ENCODE results near the gene ATIC.
A peak's percentile ranks its signal among the peaks of the same experiment; 100 is the strongest.
"Not testable (repeated sequence)": the region's sequence is repeated elsewhere in the genome, so short reads cannot be mapped to it uniquely, and the experiment has no call there.

The ATIC gene

DNA sequence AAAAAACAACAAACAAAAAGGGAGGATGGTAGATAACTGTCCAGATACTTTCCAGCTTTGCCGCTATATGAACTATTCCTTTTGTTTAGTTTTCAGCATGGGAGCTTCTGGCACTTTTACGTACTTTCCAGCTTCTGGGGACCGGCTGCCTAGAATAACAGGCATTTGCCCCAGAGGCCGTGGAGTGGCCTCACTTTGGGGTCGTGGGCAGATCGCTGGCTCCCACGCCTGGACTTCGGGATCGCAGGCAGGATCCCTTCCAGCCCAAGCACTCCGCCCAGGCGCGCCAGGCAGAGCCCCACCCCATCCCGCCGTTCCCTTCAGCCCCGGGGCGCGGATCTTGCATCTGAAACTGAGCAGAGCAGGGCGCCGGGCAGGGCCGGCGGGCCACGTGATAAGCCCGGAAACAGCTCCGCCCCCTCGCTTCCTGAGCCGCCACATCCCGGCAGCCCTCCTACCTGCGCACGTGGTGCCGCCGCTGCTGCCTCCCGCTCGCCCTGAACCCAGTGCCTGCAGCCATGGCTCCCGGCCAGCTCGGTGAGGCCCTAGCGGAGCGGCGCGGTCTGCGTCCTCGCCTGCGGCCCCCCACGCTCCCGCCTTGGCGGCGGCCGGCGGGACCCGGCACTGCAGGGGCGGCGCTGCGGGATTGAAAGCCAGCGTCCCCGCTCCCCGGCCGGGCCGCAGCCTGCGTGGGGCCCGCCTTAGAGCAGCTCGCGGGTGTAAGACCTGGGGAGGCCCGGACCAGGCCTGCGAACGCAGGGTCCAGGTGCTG lies at the start of gene ATIC:
Gene ATIC (plus strand): TSS at position 435 of the 772 bp plus-strand sequence. CDS start 84 bp downstream, at position 519.
- peak; percentile 53 to 90 for DNase-seq

DNA sequence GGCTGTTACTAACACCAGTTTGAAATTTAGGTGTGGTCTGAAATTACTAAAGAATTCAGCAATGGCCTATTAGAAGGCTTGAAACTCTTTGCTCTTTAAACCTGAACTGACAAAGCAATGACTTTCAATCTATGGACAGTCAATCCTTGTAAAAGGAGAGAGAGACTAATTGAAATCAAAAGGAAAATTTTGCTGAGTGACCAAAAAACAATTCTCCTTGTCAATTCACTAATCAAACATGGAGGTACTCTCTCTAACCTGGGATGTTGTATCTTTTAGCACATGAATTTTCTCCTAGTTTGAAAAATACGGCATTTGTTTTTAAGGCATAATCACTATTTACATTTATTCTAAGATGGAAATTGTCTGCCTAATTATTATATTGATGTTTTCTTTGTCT lies 49.6 kb upstream of the ATIC start:
- DNase-seq: no peak

DNA sequence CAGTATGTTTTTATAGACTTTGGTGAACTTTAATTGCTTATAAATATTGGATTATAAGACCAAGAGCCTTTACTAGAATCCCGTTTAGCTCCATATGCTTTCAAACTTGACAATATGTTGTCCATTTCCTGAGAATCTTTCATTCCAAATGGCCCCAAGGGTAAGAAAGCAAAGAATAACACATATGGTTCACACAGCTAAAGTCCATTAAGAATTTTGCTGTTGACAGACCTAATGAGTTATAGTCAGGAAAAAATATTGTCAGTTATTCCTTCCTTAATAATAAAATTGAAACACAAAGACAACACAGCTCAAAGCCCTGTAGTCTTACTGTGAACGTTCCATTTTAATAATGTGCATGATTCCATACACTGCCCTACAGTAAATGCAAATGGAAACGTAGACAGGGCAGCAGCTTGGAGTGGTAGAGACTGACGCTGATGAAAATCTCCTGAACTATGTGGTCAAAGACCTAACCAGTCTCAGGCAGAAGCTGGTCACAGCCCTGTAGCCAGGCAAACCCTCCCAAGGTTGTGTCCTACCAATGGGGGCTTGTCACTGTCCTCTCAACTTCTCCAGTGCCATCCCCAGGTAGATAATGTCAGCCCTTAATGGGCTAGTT lies 49.0 kb upstream of the ATIC start:
- DNase-seq: no peak

DNA sequence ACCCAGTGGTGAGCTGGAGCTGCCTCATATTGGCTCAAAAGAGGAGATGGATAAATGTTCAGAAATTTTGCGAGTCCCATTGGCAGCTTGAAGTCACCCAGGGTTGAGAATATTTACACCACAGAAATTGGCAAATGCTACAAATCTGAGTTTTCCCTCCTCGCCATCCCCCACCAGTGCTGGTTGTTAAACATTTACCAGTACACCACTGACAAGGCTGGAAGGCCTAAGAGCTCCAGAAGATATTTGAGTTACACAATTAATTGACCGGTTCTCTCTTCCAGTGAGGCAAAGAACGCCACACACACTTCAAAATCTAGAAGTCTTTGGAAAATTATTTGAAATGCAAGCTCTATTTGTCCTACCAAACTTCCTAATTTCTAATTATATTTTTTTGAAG lies 47.5 kb upstream of the ATIC start:
- no peak for DNase-seq

DNA sequence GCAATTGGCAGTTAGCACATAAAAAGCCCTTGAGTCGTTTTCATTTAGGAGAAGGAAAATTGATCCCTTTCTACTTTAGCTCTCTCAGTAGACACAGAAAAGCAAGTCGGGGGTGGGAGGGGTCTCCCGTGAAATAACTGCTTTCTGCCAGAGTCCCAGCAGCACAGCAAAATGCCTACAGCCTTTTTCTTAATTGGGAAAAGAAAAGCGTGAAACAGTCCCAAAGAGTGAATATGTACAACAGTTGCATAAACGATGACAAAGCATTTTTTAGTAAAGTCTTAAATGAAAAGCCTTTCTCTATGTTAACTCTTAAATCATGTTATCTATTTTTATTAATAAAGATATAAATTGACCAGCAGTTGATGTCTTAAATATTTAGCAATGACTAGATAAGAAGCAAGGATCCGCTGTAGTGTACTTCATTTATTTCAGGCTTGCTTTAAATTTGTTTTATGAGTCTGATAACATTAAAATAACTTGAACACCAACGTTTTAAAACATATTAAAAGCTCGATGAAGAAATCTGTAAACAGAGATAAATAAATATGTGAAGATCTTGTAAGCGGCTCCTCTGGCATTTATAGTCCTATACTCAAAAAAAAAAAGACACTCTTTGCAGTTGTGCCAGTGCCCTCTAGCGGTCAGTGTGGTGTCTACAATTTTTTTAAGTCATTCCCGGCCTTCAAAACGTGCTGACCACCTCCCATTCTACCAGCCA lies 42.3 kb upstream of the ATIC start:
- DNase-seq: peak in 1 of 2 experiments; percentile 64

DNA sequence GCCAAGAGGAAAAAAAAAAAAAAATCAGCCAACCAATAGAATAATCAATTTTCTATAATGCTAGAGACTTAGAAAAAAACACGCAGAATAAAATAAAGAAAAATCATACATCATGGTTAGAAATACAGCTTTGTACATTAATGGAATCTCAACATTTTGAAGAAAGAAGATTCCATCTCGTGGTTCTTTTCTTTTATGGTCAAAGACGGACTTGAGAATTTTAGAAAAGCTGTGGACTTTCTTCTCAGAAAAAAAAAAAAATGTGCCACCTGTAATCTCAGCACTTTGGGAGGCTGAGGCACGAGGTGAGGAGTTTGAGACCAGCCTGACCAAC lies 41.8 kb upstream of the ATIC start:
- DNase-seq: no peak

DNA sequence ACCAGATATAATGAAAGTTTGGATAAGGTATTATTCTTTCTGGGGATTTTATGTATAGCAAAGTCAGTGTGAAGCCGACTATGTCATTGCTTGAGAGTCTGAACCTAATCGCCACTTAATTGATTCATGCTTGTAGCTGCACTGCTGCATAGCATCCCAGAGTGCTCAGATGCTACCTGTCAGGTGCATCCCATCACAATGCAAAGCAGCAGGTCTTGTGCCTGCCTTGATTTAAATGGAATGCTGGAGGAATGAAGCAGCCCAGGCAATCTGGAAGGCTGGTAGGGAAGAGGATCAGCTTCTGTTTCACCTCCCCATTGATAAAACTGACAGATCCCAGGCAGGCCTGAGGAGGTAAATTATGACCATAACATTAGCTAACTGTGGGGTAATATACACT lies 40.4 kb upstream of the ATIC start:
- no peak for DNase-seq

DNA sequence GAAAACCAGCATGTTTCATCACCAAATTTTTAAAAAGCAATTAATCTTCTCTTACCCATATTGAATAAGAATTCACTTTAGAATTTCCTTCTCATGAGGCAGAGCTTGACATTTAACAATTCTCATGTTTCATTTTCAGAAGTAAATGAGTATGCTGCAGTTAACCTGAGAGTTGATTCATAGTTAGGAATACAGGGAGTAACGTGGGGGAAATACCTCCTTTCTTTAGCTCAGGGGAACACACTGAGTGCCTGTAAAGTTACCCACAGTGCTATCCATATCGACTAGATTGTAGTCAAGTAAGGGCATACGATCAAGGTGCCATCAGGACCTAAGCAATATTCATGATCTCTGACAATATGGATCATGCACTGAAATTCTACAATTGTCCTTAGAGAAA lies 38.9 kb upstream of the ATIC start:
- no peak for DNase-seq

DNA sequence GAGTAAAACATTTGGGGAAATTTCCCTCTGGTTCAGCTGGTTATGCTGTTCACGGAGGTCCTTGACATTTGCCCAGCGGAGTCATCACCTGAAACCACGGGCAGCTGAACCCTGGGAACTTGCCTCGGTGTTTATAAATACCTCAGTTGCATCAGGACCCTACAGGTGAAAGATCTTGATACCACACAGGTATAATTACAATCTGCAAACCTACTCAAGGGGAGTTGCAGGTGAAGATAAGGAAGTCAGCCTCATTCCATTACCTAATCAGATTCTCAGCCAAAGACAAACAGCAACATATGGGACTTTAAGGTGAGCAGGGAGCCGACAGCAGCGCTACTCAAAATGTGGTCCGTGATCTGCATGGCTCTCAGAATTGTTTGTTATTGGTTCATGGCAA lies 37.0 kb upstream of the ATIC start:
- no peak for DNase-seq

DNA sequence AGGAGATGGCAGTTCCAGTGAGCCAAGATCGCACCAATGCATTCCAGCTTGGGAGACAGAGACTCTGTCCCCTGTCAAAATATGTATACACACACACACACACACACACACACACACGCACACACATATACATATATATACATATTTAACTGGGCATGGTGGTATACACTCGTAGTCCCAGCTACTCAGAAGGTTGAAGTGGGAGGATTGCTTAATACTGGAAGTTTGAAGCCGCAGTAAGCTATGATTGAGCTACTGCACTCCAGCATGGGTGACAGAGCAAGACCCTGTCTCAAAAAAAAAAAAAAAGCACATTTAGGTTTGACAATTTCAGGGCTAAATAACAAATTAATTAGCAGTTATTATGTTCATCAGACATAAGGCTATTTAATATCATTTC lies 36.0 kb upstream of the ATIC start:
- DNase-seq: no peak

DNA sequence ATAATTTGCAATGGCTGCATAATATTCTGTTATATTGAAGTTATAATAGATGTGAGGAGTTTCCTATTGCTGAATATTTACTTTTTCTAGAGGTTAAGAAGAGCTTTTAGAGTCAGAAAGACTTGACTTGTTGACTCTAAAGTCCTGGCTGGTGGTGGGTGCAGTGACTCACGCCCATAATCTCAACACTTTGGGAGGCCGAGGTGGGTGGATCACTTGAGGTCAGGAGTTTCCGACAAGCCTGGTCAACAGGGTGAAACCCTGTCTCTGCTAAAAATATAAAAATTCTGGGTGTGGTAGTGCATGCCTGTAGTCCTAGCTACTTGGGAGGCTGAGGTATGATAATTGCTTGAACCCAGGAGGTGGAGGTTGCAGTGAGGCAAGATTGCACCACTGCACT lies 33.9 kb upstream of the ATIC start:
- no peak for DNase-seq

DNA sequence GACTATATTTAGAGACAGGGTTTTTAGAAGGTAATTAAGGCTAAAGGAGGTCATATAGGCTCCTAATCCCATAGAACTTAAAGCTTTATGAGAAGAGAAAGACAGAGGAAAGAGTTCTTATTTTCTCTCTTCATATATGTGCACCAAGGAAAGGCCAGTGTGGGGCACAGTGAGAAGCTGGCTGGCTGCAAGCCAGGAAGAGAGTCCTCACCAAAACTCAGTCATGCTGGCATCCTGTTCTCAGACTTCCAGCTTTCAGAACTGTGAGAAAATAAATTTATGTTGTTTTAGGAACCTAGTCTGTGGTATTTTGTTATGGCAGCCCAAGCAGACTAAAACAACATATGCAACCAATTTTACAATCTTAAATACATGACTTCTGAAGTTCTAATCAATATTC lies 31.5 kb upstream of the ATIC start:
- DNase-seq: no peak

DNA sequence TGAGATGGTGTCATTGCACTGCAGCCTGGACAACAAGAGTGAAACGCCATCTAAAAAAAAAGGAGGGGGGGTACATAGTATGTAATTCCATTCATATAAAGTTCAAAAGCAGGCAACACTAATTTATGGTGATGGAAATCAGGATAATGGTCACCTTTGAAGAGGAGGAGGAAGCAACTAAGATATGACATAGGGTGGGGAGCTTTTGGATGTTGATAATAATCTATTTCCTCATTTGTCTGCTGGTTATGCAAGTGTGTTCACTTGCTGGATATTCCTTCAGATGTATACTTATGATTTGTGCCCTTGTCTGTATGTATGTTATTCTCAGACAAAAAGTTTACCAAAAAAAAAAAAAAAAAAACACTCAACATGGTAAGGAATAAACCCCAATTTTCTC lies 28.6 kb upstream of the ATIC start:
- DNase-seq: no peak

DNA sequence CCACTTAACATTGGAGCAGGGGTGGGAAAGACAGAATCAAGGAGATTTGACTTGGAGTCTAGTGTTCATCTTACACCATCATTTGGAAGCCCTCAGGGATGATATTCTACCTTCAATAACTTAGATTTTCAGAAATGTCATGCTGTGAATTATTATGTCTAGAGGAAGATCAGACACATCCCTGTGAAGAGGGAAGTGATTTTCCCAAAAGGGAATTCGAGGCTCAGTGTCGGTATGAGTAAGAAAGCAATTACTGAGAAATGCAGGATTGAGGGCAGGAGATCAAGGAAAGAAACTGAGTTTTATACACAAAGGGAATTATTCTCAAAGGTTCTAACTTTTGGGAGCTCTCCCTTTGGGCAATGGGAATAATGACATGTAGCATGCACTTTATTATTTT lies 25.6 kb upstream of the ATIC start:
- no peak for DNase-seq

DNA sequence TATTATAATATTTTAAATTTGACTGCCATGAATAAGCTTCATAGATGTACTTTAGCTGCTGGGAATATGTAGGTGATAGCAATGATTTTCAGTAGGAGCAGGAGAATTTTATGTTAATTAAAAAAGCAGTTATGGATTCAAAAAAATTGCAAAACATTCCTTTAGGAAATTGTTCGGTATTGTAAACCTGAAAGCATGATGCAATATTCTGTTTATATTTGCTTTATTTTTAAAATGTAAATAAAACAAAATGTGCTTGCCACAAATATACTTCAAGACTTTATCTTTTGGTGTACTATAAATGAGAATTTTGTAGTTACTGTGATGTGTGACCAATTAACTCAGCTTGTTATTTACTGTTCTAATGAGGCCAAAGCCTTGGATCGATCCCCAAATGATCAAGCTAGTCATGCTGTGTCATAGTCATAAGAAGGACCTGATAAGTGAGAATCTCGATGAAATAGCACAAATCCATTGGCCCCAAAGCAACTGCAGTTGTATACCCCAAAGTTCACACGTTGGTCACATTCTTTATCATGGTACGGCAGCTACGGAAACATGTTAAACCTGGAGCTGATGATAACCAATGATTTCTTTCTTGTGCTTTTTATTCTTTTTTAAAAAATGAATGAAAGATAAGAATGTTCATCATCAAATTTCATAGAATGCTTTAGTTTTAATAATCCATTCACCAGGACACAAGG lies 23.6 kb upstream of the ATIC start:
- DNase-seq: no peak

DNA sequence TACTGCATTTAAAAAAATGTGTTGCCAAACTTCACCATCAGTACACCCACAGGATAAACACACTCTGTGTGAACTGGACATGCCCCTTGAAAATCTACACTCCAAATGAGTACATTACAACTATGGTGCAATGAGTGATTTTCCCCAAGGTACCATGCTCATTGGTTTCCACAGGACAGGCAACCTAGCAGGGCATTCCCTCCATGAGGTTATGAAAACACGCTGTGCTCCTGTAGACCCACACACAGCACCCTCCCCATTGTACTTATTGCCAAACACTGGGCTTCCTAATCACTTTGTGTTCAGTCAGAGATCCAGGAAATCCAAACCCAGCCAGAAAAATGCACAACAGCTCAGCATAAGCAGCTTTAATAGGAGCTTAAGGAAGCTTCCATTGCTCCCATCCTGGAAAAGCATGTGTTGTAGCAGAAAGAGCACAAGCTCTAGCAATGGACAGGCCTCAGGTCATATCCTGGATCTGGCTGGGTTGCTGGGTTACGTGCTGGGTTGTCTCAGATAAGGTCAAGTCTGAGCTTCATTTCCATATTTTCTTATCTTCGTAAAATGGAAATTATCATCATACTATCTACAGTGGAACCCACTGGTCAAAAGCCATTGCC lies 20.8 kb upstream of the ATIC start:
- DNase-seq: no peak

DNA sequence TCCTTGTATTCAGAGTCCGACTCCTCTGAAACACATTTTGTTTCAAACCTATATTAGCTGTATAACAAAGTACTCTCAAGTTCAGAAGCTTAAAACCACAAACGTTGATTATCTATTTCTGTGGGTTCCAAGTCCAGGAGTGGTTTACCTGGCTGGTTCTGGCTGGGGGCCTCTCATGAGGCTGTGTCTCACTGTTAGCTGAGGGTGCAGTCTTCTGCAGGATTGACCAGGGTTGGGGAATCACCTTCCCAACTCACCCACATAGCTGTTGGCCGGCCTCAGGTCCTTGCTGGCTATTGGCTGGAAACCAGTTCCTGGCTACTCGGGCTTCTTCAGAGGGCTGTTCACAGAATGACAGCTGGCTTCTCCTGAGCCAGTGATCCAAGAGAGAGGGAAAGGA lies 18.0 kb upstream of the ATIC start:
- DNase-seq: no peak

DNA sequence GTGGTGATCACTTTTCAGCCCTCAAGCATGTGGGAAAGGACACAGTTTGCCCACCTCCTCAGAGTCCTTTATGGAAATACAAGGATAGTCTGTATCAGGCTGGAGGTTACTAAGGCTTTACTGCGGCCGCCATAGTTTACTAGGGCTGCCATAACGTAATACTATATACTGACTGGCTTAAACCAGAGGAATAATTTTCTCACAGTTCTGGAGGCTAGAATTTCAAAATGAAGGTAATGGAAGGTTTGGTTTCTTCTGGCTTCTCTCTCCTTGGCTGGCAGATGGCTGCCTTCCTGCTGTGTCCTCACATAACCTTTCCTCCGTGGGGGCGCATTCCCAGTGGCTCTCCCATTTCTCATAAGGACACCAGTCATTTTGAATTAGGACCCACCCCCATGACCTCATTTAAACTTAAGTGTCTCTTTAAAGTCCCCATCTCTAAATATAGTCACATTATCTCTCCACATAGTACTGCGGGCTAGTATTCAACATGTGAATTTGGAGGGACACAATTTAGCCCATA lies 12.5 kb upstream of the ATIC start:
- DNase-seq: no peak

DNA sequence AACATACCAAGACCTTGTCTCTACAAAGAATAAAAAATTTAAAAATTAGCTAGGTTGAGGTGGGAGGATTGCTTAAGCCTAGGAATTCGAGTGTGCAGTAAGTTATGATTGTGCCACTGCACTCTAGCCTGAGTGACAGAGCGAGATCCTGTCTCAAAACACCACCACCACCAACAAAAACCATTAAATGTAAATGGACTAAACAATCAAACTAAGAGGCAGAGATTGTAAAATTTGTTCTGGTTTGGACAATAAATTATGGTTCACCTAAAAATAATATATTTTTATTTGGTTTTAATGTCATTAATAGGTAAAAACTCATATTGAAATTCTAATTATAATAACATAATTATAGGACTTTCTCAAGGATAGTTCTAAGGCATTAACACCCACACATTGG lies 9.9 kb upstream of the ATIC start:
- DNase-seq: no peak

DNA sequence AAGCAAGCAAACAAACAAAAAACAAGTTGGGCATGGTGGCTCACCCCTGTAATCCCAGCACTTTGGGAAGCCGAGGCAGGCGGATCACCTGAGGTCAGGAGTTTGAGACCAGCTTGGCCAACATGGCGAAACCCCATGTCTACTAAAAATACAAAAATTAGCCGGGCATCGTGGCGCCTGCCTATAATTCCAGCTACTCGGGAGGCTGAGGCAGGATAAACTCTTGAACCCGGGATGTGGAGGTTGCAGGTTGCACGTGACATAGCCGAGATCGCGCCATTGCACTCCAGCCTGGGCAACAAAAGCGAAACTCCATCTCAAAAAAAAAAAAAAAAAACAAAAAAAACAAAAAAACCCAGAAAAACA lies 617 bp upstream of the ATIC start:
- not testable (repeated sequence) for DNase-seq

DNA sequence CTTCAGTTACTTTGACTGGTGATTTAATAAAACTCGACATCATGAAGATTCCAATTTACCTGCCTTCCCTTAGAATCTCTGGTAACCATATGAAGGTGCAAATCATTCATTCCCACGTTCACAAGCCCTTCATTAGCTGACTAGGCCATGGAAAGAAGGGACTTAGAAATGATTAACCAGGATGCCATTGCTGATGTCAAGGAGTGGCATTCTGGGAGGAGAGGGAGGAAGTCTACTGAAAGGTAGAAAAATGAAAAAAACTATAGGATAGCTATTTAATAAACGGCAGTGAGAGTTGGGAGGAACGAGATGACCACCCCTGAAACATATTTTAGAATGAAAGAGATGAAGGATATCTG lies 1.4 kb downstream of the ATIC start:
- DNase-seq: no peak

DNA sequence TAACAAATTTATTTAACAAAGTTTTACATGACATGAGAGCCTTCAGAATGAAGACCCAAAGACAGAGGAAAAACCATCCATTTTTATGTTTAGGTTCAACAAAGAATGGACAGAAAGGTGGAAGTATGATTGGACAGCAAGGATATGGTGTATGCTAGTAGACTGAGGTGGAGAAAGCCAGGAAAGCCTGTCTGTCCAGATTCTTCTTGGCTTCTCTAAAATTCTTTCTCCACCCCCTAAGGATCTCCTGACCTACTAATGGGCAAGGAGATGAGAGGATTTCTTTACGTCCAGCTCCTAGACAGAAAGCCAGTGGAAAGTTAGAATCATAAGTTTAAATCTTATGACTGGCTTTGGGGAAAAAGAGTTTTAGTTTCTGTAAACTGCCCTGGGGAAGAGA lies 3.0 kb downstream of the ATIC start:
- no peak for DNase-seq

DNA sequence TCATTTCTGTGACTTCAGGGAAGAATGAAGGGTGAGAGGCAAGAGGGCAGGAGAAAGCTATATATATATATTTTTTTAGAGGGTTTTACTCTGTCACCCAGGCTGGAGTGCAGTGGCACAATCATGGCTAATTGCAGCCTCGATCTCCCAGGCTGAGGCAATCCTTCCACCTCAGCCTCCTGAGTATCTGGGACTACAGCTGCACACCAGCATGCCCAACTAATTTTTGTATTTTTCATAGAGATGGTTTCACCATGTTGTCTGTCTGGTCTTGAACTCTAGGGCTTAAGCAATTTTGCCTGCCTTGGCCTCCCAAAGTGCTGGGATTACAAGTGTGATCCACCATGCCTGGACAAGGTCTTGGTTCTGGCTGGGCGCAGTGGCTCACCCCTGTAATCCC lies 3.4 kb downstream of the ATIC start:
- no peak for DNase-seq

All from SW 1271 (cell line).